ENCODE data around the gene ZFP64.

ZFP64 gene

GRCh38 chr20:52219441-52219840, 27.9 kb upstream of the ZFP64 start:
- H3K27ac Mint-ChIP-seq, result no peak overlapping the region
- TF ChIP-seq, protein P1, sequence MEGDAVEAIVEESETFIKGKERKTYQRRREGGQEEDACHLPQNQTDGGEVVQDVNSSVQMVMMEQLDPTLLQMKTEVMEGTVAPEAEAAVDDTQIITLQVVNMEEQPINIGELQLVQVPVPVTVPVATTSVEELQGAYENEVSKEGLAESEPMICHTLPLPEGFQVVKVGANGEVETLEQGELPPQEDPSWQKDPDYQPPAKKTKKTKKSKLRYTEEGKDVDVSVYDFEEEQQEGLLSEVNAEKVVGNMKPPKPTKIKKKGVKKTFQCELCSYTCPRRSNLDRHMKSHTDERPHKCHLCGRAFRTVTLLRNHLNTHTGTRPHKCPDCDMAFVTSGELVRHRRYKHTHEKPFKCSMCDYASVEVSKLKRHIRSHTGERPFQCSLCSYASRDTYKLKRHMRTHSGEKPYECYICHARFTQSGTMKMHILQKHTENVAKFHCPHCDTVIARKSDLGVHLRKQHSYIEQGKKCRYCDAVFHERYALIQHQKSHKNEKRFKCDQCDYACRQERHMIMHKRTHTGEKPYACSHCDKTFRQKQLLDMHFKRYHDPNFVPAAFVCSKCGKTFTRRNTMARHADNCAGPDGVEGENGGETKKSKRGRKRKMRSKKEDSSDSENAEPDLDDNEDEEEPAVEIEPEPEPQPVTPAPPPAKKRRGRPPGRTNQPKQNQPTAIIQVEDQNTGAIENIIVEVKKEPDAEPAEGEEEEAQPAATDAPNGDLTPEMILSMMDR (IDR thresholded peaks at IDR 0.05), result no peak
- no peak for DNase-seq

DNA sequence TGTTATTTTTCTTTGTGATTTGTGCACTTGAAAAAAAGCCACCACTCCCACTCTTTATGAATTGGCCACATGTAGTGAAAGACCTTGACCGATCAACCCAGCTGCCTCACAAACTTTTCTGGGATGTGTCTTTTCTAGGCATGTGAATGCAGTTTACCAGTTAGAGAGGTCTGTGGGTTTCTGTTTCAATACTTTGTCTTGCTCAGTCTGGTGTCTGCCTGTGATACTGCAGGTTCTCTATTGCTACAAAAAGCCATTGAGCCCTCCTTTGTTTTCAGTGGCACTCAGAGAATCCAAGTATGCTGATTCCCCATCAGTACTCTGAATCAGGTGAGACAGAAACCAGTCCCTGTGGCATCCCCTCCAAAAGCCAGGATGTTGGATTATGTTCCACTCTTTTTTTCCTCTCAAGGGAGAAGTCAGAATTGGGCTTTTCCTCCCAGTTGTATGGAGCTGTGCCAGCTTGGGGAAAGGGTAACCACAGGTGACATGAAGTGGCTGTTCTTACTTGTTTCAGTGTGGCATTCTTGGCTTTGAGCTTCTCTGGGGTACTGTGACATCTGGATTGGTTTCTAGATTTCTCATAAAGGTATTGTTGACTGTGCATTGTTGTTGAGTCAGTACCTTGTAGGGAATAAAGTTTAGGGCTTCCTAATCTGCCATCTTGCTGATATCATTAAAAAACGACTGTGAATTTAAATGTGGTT, 26.3 kb upstream of the ZFP64 start:
- Mint-ChIP-seq H3K27me3 (ENCODE audit: low read depth, poor library complexity) (peaks cover 8% of the 10 kb centered on the region), H3K9me3 (peaks cover 87% of the 10 kb centered on the region), H3K36me3 (ENCODE audit: low read depth) (no peaks in the 10 kb centered on the region), H3K27ac (no peak overlapping the region), H3K4me3 (no peak overlapping the region), H3K4me1 (no peaks in the 10 kb centered on the region)
- TF ChIP-seq, protein P1 (IDR thresholded peaks at IDR 0.05), result no peak
- no peak for DNase-seq

More at GRCh38 chr20:52219441-52219840, 27.9 kb upstream of the ZFP64 start:
- H3K36me3 Mint-ChIP-seq (ENCODE audit: low read depth), result no peaks in the 10 kb centered on the region
- H3K4me3 Mint-ChIP-seq, result no peak overlapping the region
- H3K27me3 Mint-ChIP-seq (ENCODE audit: low read depth, poor library complexity), result peaks cover 12% of the 10 kb centered on the region
- H3K9me3 Mint-ChIP-seq, result peaks cover 72% of the 10 kb centered on the region
- H3K4me1 Mint-ChIP-seq, result no peaks in the 10 kb centered on the region

DNA sequence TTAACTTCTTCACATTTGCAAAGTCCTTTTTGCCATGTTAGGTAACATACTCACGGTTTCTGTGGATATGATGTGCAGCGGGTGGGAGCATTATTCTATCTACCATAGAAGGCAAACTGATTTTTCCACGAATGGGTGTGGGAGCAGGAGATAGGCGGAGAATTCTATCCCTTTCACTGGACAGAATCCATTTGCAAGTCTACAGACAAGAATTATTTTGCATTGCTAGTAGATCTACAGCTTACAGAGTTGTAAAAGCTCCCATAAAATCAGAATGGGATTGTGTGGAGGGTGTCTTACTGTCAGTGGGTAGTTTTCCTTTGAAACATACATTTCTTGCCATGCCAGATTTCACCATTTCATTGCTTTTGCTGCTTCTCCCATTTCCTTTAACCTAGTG, 22.4 kb upstream of the ZFP64 start:
- H3K4me3 Mint-ChIP-seq, result no peak overlapping the region
- no peaks in the 10 kb centered on the region for H3K36me3 Mint-ChIP-seq (ENCODE audit: low read depth)
- TF ChIP-seq, protein P1 (IDR thresholded peaks at IDR 0.05), result no peak
- no peaks in the 10 kb centered on the region for H3K4me1 Mint-ChIP-seq
- peaks cover 64% of the 10 kb centered on the region for H3K9me3 Mint-ChIP-seq
- no peak for DNase-seq
- H3K27me3 Mint-ChIP-seq (ENCODE audit: low read depth, poor library complexity), result peaks cover 6% of the 10 kb centered on the region
- H3K27ac Mint-ChIP-seq, result peak overlapping the region; percentile 8

DNA sequence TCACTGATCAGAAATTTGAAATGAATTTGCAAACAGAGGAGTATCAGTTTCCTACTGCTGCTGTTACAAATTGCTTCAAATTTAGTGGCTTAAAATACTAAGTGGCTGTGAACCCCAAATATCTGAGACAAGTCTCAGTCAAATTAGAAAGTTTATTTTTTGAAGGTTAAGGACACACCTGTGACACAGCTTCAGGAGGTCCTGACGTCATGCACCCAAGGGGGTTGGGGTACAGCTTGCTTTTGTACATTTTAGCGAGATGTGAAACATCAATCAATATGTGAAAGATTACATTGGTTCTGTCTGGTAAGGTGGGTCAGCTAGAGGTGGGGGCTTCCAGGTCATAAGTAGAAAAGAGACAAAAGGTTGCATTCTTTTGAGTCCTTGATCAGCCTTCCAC, 21.4 kb upstream of the ZFP64 start:
- no peak overlapping the region for H3K27ac Mint-ChIP-seq
- H3K4me3 Mint-ChIP-seq, result no peak overlapping the region
- no peak for DNase-seq
- TF ChIP-seq, protein P1 (IDR thresholded peaks at IDR 0.05), result no peak
- H3K36me3 Mint-ChIP-seq (ENCODE audit: low read depth), result no peaks in the 10 kb centered on the region
- peaks cover 54% of the 10 kb centered on the region for H3K9me3 Mint-ChIP-seq
- no peaks in the 10 kb centered on the region for H3K4me1 Mint-ChIP-seq
- peaks cover 6% of the 10 kb centered on the region for H3K27me3 Mint-ChIP-seq (ENCODE audit: low read depth, poor library complexity)

DNA sequence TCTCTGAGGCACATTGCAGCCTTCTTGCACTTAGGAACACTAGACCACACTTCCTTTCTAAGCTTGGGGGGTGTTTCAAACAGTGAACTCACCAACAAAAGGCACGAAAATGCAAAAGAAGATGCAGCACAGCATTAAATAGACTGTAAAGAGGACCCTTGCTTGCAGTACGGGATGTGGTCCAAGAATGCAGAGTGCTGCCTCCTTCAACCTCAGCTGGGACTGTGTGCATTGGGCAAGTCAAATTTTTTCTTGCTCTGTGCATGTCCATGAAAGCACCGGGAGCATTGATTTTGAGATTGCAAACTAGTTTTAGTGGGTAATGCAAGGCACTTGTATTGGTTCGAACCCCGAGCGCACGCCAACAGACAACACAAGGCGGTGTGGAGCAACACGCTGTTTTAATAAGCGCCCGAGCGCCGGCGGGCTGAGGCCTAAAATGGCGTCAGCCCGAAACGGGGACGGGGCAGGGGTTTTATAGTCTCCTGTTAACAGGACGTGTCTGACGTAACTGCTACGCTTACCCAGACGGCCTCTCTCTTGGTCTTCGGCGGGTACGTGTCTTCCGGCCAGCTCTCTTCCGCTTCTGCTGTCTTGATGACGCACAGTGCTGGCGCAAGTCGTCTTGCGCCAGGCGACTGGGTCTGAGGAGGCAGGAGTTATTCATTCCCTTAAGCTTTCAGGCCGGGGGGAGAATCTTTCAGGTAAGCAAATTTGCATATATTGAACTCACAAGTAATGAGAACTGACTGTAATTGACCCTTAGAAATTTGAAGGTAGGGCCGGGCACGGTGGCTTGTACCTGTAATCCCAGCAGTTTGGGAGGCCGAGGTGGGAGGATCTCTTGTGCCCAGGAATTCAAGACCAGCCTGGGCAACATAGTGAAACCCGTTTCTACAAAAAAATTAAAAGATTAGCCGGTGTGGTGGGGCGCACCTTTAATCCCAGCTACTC, 18.7 kb upstream of the ZFP64 start:
- peaks cover 29% of the 10 kb centered on the region for H3K9me3 Mint-ChIP-seq
- no peak overlapping the region for H3K27ac Mint-ChIP-seq
- no peak for DNase-seq
- H3K36me3 Mint-ChIP-seq (ENCODE audit: low read depth), result no peaks in the 10 kb centered on the region
- H3K4me3 Mint-ChIP-seq, result no peak overlapping the region
- TF ChIP-seq, protein P1 (IDR thresholded peaks at IDR 0.05), result no peak
- no peaks in the 10 kb centered on the region for H3K4me1 Mint-ChIP-seq
- peaks cover 3% of the 10 kb centered on the region for H3K27me3 Mint-ChIP-seq (ENCODE audit: low read depth, poor library complexity)

Measured in nephron progenitor cell (in vitro differentiated cells).